ENCODE measurements around the gene ZNF407.

DNA sequence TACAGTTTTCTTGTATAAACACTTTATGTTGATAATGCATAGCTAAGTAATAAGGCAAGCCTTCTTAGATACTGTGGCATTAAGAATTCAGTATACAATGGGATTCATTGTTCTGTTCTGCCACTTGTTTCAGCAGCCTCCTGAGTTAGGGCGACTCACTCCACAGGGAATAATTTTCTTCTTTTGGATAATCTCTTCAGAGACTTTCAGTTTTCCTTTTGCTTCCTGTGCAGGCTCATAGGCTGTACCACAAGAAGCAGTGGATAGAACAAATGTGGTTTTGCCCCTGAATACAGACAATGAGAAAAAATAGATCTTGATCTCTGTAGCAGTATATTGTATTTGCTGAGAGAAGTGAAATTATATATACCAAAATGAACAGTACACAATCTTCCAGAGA, 298.0 kb downstream of the ZNF407 start:
- no peak for TF ChIP-seq SP1 (IDR thresholded peaks at IDR 0.05)
- TF ChIP-seq, protein P1, sequence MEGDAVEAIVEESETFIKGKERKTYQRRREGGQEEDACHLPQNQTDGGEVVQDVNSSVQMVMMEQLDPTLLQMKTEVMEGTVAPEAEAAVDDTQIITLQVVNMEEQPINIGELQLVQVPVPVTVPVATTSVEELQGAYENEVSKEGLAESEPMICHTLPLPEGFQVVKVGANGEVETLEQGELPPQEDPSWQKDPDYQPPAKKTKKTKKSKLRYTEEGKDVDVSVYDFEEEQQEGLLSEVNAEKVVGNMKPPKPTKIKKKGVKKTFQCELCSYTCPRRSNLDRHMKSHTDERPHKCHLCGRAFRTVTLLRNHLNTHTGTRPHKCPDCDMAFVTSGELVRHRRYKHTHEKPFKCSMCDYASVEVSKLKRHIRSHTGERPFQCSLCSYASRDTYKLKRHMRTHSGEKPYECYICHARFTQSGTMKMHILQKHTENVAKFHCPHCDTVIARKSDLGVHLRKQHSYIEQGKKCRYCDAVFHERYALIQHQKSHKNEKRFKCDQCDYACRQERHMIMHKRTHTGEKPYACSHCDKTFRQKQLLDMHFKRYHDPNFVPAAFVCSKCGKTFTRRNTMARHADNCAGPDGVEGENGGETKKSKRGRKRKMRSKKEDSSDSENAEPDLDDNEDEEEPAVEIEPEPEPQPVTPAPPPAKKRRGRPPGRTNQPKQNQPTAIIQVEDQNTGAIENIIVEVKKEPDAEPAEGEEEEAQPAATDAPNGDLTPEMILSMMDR (IDR thresholded peaks at IDR 0.05; ENCODE audit: low read depth, low read length, missing input control): no peak
- TF ChIP-seq, protein P2, sequence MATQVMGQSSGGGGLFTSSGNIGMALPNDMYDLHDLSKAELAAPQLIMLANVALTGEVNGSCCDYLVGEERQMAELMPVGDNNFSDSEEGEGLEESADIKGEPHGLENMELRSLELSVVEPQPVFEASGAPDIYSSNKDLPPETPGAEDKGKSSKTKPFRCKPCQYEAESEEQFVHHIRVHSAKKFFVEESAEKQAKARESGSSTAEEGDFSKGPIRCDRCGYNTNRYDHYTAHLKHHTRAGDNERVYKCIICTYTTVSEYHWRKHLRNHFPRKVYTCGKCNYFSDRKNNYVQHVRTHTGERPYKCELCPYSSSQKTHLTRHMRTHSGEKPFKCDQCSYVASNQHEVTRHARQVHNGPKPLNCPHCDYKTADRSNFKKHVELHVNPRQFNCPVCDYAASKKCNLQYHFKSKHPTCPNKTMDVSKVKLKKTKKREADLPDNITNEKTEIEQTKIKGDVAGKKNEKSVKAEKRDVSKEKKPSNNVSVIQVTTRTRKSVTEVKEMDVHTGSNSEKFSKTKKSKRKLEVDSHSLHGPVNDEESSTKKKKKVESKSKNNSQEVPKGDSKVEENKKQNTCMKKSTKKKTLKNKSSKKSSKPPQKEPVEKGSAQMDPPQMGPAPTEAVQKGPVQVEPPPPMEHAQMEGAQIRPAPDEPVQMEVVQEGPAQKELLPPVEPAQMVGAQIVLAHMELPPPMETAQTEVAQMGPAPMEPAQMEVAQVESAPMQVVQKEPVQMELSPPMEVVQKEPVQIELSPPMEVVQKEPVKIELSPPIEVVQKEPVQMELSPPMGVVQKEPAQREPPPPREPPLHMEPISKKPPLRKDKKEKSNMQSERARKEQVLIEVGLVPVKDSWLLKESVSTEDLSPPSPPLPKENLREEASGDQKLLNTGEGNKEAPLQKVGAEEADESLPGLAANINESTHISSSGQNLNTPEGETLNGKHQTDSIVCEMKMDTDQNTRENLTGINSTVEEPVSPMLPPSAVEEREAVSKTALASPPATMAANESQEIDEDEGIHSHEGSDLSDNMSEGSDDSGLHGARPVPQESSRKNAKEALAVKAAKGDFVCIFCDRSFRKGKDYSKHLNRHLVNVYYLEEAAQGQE (IDR thresholded peaks at IDR 0.05): no peak
- TF ChIP-seq, protein P3, sequence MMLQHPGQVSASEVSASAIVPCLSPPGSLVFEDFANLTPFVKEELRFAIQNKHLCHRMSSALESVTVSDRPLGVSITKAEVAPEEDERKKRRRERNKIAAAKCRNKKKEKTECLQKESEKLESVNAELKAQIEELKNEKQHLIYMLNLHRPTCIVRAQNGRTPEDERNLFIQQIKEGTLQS (IDR thresholded peaks at IDR 0.05): no peak
- TF ChIP-seq, protein P4, sequence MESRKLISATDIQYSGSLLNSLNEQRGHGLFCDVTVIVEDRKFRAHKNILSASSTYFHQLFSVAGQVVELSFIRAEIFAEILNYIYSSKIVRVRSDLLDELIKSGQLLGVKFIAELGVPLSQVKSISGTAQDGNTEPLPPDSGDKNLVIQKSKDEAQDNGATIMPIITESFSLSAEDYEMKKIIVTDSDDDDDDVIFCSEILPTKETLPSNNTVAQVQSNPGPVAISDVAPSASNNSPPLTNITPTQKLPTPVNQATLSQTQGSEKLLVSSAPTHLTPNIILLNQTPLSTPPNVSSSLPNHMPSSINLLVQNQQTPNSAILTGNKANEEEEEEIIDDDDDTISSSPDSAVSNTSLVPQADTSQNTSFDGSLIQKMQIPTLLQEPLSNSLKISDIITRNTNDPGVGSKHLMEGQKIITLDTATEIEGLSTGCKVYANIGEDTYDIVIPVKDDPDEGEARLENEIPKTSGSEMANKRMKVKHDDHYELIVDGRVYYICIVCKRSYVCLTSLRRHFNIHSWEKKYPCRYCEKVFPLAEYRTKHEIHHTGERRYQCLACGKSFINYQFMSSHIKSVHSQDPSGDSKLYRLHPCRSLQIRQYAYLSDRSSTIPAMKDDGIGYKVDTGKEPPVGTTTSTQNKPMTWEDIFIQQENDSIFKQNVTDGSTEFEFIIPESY (IDR thresholded peaks at IDR 0.05): no peak
- TF ChIP-seq, protein P5, sequence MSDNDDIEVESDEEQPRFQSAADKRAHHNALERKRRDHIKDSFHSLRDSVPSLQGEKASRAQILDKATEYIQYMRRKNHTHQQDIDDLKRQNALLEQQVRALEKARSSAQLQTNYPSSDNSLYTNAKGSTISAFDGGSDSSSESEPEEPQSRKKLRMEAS (IDR thresholded peaks at IDR 0.05): no peak
